Type B pancreatic cell (in vitro differentiated cells): ENCODE results near the gene ZCCHC24. TPM values are rescaled to one million over a fixed set of nuclear protein-coding genes. Genes with fewer than 3 reads are reported as not detected.
A peak's percentile ranks its signal among the peaks of the same experiment; 100 is the strongest.

ENCODE experiments used
- DNase-seq: peaks from one replicate; pipeline ENCODE4 v3.0.0; 2021; ENCODE audit warnings: mixed read lengths; ENCODE audit not compliant: unreplicated experiment; ENCODE audit errors: extremely low spot score
- H3K27ac Mint-ChIP-seq: 2 replicates; pipeline ENCODE4 v1.8.0; 2021; ENCODE audit warnings: mild to moderate bottlenecking, mixed read lengths
- H3K27me3 Mint-ChIP-seq: 2 replicates; pipeline ENCODE4 v1.8.0; 2021; ENCODE audit warnings: mixed read lengths
- H3K36me3 Mint-ChIP-seq: 2 replicates; pipeline ENCODE4 v1.8.0; 2021; ENCODE audit warnings: mixed read lengths
- H3K4me1 Mint-ChIP-seq: one replicate; pipeline ENCODE4 v1.8.0; 2021; ENCODE audit warnings: mixed read lengths; ENCODE audit not compliant: unreplicated experiment
- H3K4me3 Mint-ChIP-seq: 2 replicates; pipeline ENCODE4 v1.8.0; 2021; ENCODE audit warnings: mild to moderate bottlenecking, mixed read lengths
- H3K9me3 Mint-ChIP-seq: 2 replicates; pipeline ENCODE4 v1.8.0; 2021; ENCODE audit warnings: mixed read lengths
- total RNA-seq: library from RNA; stranded (reverse); gene quantifications from 2 replicates; pipeline ENCODE4 v1.2.1, GENCODE V29; 2021; ENCODE audit warnings: low replicate concordance
- TF ChIP-seq, protein P1 (sequence below): fragments of 200-600 bp; sonication (generic); conservative IDR thresholded peaks from 2 replicates; pipeline ENCODE4 v1.5.0; 2021; ENCODE audit warnings: antibody characterized with exemption, mild to moderate bottlenecking

ZCCHC24 gene
- total RNA-seq, 1 donor from 2014 or later: 29.1 TPM

DNA sequence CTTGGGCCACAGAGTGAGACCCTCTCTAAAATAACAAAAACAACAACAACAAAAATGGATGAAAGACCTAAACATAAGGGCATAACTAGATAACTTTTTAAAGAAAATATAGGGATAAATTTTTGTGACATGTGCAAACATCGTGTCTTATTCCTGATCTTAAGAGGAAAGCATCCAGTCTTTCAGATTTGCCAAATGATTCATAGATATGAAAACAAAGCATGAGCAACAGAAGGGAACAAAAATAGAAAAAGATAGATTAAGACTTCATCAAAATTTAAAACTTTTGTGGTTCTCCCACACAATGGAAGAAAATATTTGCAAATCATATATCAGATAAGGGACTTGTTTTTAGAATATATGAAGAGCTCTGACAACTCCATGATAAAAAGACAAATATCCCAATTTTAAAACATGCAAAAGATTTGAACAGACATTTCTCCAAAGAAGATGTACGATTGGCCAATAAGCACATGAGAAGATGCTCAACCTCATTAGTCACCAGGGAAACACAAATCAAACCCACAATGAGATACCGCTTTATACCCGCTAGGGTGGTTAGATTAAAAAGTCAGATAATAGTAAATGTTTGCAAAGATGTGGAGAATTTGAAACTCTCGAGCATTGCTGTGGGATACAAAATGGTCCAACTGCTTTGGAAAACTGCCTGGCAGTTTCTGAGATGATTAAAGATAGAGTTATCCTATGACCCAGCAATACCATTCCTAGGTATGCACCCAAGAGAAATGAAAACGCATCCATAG is 77.8 kb downstream of the ZCCHC24 start:
- Mint-ChIP-seq H3K4me3 (no peak overlapping the region), H3K4me1 (no peaks in the 10 kb centered on the region), H3K27me3 (no peaks in the 10 kb centered on the region), H3K9me3 (peaks cover 9% of the 10 kb centered on the region), H3K36me3 (no peaks in the 10 kb centered on the region), H3K27ac (no peak overlapping the region)
- TF ChIP-seq, protein P1, sequence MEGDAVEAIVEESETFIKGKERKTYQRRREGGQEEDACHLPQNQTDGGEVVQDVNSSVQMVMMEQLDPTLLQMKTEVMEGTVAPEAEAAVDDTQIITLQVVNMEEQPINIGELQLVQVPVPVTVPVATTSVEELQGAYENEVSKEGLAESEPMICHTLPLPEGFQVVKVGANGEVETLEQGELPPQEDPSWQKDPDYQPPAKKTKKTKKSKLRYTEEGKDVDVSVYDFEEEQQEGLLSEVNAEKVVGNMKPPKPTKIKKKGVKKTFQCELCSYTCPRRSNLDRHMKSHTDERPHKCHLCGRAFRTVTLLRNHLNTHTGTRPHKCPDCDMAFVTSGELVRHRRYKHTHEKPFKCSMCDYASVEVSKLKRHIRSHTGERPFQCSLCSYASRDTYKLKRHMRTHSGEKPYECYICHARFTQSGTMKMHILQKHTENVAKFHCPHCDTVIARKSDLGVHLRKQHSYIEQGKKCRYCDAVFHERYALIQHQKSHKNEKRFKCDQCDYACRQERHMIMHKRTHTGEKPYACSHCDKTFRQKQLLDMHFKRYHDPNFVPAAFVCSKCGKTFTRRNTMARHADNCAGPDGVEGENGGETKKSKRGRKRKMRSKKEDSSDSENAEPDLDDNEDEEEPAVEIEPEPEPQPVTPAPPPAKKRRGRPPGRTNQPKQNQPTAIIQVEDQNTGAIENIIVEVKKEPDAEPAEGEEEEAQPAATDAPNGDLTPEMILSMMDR: no peak
- DNase-seq: no peak

DNA sequence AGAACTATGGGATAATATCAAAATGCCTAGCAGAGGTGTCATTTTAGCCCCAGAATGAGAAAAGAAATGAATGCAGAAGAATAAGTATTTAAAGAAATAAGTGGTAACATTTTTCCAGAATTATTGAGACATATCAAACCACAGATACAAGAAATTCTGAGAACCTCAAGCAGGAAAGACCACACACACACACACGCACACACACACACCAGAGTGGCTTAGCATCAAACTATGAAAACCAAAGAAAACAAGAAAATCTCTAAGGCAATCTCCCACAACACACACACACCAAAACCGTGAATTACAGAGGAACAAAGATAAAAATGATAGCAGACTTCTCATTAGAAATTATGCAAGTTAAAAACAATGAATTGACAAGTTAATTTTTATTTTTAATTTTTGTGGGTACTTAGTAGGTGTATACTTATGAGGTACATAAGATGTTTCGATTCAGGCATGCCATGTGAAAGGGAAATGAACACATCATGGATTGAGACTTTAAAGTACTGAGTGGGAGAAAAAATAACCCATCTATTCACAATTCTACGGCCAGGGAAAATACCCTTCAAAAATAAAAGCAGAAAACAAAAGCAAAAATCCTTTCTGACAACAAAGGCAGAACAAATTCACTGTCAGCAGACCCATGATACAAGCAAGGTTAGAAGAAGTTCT is 83.6 kb downstream of the ZCCHC24 start:
- TF ChIP-seq, protein P1: no peak
- Mint-ChIP-seq H3K27ac (no peak overlapping the region), H3K4me3 (no peak overlapping the region), H3K4me1 (no peaks in the 10 kb centered on the region), H3K9me3 (peaks cover 9% of the 10 kb centered on the region), H3K27me3 (no peaks in the 10 kb centered on the region), H3K36me3 (peaks cover 1% of the 10 kb centered on the region)
- DNase-seq: no peak

DNA sequence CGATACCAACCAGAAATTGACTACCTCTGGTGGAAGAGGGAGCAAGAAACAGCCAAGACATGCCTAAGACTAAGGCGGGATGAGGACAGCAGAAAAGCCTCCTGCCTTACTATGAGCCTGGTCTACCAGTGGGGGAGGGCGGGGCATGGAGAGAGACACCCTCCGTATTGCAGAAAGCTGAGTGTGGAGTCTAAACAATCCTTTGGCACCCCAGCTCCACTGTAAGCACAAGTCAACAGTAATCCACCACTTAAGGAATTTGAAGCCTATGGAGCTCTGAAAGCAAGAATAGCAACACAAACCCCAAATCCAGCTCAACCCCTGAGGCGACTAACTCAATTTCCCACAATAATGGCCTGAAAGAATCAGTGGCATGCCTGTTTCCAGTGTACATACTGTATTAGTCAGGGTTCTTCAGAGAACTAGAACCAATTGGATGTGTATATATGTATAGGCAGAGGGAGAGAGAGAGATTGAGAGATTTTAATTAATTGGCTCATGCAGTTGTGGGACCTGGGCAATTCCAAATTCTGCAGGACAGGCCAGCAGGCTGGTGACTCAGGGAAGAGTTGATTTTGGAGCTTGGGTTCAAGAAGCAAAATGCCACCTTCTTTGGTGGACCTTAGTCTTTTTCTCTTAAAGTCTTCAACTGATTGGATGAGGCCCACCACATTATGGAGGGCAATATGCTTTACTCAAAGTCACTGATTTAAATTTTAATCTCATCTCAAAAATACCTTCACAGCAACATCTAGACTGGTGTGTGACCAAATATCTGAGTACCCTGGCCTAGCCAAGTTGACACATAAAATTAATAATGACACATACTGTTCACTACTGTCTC is 84.7 kb downstream of the ZCCHC24 start:
- H3K27me3 Mint-ChIP-seq: no peaks in the 10 kb centered on the region
- no peak overlapping the region for H3K27ac Mint-ChIP-seq
- no peak overlapping the region for H3K4me3 Mint-ChIP-seq
- no peaks in the 10 kb centered on the region for H3K4me1 Mint-ChIP-seq
- H3K36me3 Mint-ChIP-seq: peaks cover 9% of the 10 kb centered on the region
- TF ChIP-seq, protein P1: no peak
- peak; percentile 37 for DNase-seq
- H3K9me3 Mint-ChIP-seq: peaks cover 9% of the 10 kb centered on the region

DNA sequence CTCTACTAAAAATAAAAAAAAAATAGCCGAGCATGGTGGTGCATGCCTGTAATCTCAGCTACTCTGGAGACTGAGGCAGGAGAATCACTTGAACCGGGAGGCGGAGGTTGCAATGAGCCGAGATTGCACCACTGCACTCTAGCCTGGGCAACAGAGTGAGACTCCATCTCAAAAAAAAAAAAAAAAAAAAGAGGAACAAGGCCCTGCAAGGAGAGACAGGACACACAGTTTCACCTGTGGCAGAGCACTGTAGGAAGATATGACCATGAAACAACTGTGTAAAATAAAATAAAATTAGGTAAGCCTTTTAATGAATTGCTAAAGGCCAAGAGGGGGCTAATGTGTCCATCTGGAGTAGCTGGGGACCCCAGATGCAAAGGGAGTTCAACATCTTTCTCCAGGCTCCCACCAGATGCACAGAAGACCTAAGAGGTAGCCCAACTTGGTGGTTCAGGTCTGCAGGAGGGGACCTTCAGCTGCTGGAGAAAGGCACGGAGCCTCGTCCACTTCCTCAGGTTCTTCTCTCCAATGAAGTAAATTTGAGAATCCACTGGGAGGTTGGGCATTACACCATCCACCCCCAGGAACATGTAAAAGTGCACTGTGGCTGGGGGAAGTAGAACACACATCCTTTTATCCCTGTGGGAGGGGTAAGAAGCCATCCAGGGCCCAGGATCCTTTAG is 85.5 kb downstream of the ZCCHC24 start:
- H3K4me3 Mint-ChIP-seq: no peak overlapping the region
- no peak for DNase-seq
- H3K27me3 Mint-ChIP-seq: no peaks in the 10 kb centered on the region
- H3K36me3 Mint-ChIP-seq: peaks cover 17% of the 10 kb centered on the region
- TF ChIP-seq, protein P1: no peak
- no peaks in the 10 kb centered on the region for H3K4me1 Mint-ChIP-seq
- no peak overlapping the region for H3K27ac Mint-ChIP-seq
- peaks cover 8% of the 10 kb centered on the region for H3K9me3 Mint-ChIP-seq

GRCh38 chr10:79358811-79359210 is 86.6 kb downstream of the ZCCHC24 start:
- Mint-ChIP-seq H3K27ac (no peak overlapping the region), H3K36me3 (peaks cover 29% of the 10 kb centered on the region), H3K4me3 (no peak overlapping the region), H3K27me3 (no peaks in the 10 kb centered on the region), H3K9me3 (no peaks in the 10 kb centered on the region), H3K4me1 (no peaks in the 10 kb centered on the region)
- DNase-seq: no peak
- TF ChIP-seq, protein P1: no peak
